ENCODE measurements around the gene SYNE1.
"Not testable (repeated sequence)": the region's sequence is repeated elsewhere in the genome, so short reads cannot be mapped to it uniquely, and the experiment has no call there.

SYNE1 gene

GRCh38 chr6:152566103-152566875 is 70.9 kb downstream of the SYNE1 start:
- peak; percentile 35 for DNase-seq (ENCODE audit: low read depth)

DNA sequence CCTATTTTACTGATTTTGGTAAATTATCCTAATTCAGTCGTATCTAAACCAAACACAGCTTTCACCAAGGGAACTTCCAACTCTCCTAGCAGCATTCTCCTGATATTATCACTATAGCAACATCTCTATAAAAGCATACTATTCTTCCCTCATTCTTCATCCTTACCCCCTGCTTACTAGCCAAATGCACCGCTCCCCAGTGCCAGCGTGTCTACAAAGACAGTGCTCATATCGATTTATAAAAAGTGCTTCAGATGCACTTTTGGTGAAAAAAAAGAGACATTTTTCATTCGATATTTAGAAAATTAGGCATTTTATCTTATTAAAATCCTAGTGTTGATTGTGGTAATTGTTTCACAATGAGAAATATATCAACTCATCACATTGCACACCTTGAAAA is 74.0 kb downstream of the SYNE1 start:
- no peak for DNase-seq (ENCODE audit: low read depth)

DNA sequence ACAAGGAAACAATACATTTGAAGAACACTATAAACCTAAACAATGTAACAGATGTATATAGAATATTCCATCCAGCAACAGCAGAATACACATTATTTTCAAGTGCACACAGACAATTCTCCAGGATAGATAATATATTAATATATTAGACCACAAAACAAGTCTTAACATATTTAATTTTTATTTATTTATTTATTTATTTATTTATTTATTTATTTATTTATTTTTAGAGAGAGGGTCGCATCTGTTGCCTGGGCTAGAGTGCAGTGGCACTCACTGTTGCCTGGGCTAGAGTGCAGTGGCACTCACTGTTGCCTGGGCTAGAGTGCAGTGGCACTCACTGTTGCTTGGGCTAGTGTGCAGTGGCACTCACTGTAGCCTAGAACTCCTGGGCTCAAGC is 78.4 kb downstream of the SYNE1 start:
- DNase-seq (ENCODE audit: low read depth), result not testable (repeated sequence)

- no peak for DNase-seq (ENCODE audit: low read depth)
Measured at GRCh38 chr6:152557502-152557901, 79.7 kb downstream of the SYNE1 start.

- DNase-seq (ENCODE audit: low read depth), result no peak
Measured at GRCh38 chr6:152554851-152555250, 82.3 kb downstream of the SYNE1 start.

GRCh38 chr6:152552616-152553209 is 84.4 kb downstream of the SYNE1 start:
- DNase-seq (ENCODE audit: low read depth), result peak; percentile 79

GRCh38 chr6:152543519-152543918 is 93.6 kb downstream of the SYNE1 start:
- DNase-seq (ENCODE audit: low read depth), result no peak

DNA sequence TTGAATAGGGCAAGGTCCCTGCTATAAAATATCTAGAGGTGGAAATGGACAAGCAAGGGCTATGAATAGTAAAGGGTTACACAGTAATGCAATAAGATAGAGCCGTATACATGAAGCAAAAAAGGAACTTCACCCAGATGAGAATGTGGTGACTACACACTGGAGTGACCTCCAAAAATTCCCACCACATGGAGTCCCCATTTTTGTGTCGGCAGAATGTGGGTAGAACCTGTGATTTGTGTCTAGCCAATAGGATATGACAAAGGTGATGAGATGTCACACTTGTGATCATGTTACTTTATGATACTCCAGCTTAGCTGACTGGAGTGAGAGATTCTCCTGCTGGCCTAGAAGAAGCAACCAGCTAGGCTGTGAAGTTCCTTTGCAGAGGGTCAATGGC is 96.8 kb downstream of the SYNE1 start:
- no peak for DNase-seq (ENCODE audit: low read depth)

- no peak for DNase-seq (ENCODE audit: low read depth)
Measured at GRCh38 chr6:152534541-152534940, 102.6 kb downstream of the SYNE1 start.

DNA sequence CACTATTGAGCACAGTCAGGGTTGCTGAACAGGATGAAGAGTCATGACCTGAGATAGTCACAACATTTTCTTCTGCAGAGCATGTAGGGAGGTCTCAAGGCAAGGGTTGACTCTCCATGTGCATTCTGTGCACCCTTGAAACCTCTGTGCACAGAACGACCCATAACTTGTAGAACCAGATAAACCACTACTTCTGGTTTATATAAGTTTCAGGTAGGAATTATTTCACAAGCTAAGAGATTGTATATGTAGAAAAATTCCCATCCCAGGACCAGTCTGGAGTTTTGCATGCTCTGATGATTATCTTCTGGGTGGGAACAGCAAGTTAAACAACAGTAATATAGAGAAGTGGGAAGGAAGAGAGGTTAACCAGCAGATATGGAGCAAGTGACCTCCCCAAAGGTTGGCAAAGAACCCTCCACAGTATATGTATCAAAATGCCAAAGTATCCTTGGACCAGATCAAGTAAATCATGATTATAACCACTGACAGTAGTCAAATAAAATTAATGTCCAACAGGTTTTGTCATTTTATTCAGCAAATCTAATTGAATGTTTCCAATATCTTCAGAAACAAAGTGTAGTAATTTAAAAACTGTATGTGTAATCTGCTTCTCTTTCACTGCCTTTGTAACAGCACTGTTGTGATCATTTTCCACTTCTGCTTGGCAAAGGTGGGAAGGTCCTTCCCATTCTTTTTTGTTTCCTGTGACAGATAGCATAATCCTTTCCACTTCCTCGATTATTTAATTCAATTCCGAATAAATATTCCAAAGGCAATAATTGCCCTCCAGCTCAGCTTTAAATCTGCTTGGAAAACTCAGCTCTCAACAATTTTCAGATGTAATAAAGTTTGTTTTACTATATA is 104.4 kb downstream of the SYNE1 start:
- no peak for DNase-seq (ENCODE audit: low read depth)

DNA sequence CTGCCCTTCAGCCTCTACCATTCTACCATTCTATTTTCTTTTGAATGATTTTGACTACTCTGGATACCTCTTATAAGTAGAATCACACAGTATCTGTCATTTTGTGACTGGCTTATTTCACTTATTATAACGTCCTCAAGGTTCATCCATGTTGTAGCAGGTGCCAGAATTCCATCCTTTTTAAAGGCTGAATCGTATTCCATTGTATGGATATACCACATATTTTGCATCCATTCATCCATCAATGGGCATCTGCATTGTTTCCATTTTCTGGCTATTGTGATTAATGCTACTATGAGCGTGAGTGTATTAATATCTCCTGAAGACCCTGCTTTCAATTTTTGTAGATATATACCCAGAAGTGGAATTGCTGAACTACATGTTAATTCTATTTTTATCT is 105.5 kb downstream of the SYNE1 start:
- DNase-seq (ENCODE audit: low read depth), result no peak

GRCh38 chr6:152529369-152529768 is 107.8 kb downstream of the SYNE1 start:
- DNase-seq (ENCODE audit: low read depth), result peak; percentile 63

- DNase-seq (ENCODE audit: low read depth), result not testable (repeated sequence)
Measured at GRCh38 chr6:152514120-152514519, 123.0 kb downstream of the SYNE1 start.

DNA sequence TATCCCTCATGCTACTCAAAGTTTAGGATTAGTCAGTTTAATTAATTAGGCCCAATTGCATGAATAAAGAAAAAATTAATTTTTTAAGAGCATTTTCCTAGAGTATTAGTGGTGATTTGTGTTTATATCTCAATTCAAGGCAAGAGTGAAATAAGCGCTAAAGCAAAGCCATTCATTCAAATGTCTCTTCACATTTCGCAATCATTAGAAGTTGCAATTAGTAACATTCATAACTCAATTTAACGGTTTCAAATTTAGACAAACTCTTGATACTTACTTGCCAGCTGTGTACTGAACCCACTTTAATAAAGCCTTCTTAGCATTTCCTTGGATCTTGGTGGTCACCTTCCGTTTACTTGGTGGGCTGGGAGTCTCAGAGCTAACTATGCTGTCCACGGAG is 127.2 kb downstream of the SYNE1 start:
- no peak for DNase-seq (ENCODE audit: low read depth)

GRCh38 chr6:152508477-152508876 is 128.7 kb downstream of the SYNE1 start:
- no peak for DNase-seq (ENCODE audit: low read depth)

DNA sequence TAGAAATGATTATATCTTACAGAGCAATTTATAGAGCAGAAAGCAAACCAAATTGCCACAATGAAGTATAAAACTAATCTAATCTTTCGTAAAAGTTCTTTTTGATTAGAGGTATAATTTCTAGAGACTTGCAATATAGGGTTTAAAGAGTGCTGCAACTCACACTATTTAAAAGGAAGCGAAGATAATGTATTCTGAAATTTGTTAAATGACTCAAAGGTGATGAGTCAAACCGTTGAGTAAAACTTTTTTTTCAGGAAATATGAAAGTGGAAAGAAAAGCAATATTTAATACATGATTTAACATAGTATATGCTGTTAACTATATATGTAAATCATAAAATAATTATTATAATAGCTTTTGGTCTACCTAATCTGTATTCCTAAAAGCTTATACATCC is 133.6 kb downstream of the SYNE1 start:
- DNase-seq (ENCODE audit: low read depth), result peak; percentile 55

DNA sequence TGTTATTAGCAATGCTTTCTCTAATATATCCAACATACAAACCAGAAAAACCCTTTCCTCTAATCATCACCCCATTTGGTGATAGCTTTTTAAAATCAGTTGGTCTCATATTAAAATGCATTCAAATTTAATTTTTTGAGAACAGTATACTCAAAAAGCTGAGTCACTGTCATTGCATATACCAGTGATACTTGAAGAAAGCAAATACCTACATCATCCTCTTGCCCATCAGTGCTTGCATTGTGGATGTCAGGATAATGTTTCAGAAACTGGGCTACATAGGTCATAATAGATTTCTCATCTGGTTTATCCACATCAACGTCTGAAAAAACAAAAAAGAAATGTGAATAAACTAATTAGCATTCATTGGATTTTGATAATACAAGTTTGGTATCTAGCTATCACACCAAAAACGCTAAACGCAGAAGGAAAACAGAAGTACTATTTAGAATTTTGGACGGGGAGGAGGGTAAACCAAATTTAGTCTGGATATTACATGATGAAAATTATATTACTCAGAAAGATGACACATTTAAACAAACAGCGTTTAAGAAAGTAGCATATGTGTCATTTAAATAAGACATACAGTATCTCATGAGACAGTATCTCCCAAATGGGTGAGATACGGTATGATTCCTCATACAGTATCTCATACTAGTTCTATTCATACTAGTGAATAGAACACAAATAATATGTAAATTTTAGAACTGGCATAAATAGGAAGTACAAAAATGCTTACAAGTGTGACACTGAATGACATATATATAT is 134.6 kb downstream of the SYNE1 start:
- peak; percentile 33 for DNase-seq (ENCODE audit: low read depth)

DNA sequence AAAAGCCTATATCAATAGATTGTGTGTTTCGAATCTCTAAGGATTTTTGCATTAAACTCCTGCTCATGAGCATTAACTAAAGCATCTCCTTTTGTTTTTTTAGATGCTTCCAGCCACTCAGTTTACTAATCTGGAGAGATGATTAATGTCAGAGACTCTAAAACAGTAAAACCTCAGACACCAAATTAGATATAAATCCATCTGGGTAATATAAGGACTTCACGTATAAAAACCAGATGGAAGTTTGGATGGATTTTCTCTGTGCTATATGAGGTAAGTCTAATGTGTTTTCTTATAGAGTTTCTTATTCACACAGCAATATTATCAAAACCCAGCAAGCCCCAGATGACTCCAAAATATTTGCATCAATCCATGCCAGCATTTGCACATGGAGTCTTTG is 137.2 kb downstream of the SYNE1 start:
- DNase-seq (ENCODE audit: low read depth), result peak; percentile 22

GRCh38 chr6:152496731-152497130 is 140.4 kb downstream of the SYNE1 start:
- DNase-seq (ENCODE audit: low read depth), result no peak

DNA sequence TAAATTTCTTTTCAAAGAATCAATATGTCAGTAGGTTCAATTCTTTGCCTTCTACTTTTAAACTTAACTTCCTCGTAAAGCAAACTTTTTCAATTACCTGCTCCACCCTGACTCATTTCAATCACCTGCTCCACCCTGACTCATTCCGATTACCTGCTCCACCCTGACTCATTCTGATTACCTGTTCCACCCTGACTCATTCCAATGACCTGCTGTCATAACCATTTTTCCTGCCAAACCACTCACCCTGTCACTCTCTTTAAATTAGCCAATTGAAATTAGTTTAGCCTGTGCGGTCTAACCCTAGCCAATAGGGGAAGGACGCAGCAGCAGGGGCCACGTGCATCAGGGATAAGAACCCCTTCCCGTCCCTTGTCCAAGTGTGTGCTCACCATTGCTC is 141.7 kb downstream of the SYNE1 start:
- not testable (repeated sequence) for DNase-seq (ENCODE audit: low read depth)

- DNase-seq (ENCODE audit: low read depth), result not testable (repeated sequence)
Measured at GRCh38 chr6:152492281-152492680, 144.9 kb downstream of the SYNE1 start.

DNA sequence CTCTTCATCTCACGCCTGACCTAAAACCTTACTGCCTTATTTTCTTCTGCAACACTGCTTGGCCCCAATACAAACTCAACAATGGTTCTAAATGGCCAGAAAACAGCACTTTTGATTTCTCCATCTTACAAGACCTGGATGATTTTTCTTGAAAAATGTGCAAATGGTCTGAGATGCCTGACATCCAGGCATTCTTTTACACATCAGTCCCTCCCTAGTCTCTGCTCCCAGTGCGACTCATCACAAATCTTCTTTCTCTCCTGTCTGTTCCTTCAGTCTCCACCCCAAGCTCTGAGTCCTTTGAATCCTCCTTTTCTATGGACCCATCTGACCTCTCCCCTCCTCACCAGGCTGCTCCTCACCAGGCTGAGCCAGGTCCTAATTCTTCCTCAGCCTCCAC is 145.7 kb downstream of the SYNE1 start:
- DNase-seq (ENCODE audit: low read depth), result peak; percentile 43
